Mammary epithelial cell (primary cell): ENCODE results near the gene RTN4.

Experiments
- EZH2 ChIP-seq: IDR thresholded peaks from 2 replicates; pipeline ENCODE4 v1.6.1; 2012; ENCODE audit warnings: low read length, inconsistent platforms, borderline replicate concordance
- TF ChIP-seq, protein P1 (sequence below), 2 donors: IDR thresholded peaks in 1 of 2; conservative IDR thresholded peaks in 1 of 2; 2 replicates each; pipeline ENCODE4 v1.5.1; 2011 to 2012; ENCODE audit warnings: inconsistent platforms in 2 of 2, low read length in 2 of 2, mild to moderate bottlenecking in 2 of 2, control low read depth in 1 of 2, low read depth in 1 of 2; ENCODE audit not compliant: insufficient read depth in 1 of 2; ENCODE audit errors: extremely low read depth in 1 of 2

DNA sequence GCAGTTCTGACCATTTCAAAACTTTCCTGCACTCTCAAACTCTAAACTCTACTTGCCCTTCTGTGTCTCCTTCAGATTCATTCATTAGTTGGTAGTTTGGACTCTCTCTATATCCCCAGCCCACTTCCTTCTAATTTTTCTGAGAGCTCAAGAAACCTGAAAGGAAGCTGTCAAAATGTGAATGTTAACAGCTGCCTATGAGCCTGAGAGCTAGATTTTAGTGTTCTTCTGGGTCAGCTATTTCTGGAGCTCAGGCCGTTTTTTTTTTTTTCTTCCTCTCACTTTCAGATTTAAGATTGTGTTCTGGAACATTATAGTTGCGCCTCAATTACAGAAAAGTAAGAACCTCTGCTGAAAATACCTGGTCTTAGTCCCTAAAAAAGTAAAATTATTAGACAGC, 73.1 kb downstream of the RTN4 start:
- TF ChIP-seq, protein P1, sequence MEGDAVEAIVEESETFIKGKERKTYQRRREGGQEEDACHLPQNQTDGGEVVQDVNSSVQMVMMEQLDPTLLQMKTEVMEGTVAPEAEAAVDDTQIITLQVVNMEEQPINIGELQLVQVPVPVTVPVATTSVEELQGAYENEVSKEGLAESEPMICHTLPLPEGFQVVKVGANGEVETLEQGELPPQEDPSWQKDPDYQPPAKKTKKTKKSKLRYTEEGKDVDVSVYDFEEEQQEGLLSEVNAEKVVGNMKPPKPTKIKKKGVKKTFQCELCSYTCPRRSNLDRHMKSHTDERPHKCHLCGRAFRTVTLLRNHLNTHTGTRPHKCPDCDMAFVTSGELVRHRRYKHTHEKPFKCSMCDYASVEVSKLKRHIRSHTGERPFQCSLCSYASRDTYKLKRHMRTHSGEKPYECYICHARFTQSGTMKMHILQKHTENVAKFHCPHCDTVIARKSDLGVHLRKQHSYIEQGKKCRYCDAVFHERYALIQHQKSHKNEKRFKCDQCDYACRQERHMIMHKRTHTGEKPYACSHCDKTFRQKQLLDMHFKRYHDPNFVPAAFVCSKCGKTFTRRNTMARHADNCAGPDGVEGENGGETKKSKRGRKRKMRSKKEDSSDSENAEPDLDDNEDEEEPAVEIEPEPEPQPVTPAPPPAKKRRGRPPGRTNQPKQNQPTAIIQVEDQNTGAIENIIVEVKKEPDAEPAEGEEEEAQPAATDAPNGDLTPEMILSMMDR (conservative IDR thresholded peaks at IDR 0.05 in 1 of 2, IDR thresholded peaks at IDR 0.05 in 1 of 2; ENCODE audit: extremely low read depth in 1 of 2, insufficient read depth in 1 of 2, low read depth in 1 of 2, low read length in 2 of 2): no peak
- TF ChIP-seq EZH2: no peak
